Epithelial cell of proximal tubule (primary cell): ENCODE measurements around the gene EEF1AKMT4. TPM values are rescaled to one million over a fixed set of nuclear protein-coding genes. Genes with fewer than 3 reads are reported as not detected.

Experiments used
- DNase-seq: peaks from one replicate; pipeline ENCODE4 v3.0.0-alpha.2; 2011; ENCODE audit warnings: low read depth
- H3K4me3 ChIP-seq: 2 replicates; pipeline ENCODE4 v1.5.1; 2011; ENCODE audit warnings: low read depth, mild to moderate bottlenecking, low read length
- total RNA-seq: library from RNA; depleted of rRNA; stranded (reverse); fragments of >200 nt; gene quantifications from 2 replicates; pipeline ENCODE4 v1.2.3, GENCODE V29; 2015
- TF ChIP-seq, protein P1 (sequence below): conservative IDR thresholded peaks from 2 replicates; pipeline ENCODE4 v1.5.1; 2012; ENCODE audit warnings: low read depth, mild to moderate bottlenecking, low read length

EEF1AKMT4 gene
- total RNA-seq, 1 donor from 2014 or later: 6.2 TPM

DNA sequence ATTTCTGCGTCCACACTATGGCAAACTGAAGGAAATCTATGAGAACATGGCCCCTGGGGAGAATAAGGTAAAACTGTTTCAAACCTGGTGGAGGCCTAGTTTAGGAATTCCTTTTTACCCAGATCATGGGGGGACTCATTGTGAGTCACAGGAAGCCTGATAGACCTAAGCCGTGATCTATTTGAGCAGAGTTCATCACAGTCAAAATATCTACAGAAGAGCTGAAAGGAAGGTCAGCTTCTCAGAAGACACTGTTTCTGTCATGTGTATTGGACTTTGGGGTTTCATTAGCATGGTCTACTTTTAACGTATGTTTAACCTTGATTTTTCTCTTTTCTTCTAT, 50.9 kb downstream of the EEF1AKMT4 start:
- TF ChIP-seq, protein P1, sequence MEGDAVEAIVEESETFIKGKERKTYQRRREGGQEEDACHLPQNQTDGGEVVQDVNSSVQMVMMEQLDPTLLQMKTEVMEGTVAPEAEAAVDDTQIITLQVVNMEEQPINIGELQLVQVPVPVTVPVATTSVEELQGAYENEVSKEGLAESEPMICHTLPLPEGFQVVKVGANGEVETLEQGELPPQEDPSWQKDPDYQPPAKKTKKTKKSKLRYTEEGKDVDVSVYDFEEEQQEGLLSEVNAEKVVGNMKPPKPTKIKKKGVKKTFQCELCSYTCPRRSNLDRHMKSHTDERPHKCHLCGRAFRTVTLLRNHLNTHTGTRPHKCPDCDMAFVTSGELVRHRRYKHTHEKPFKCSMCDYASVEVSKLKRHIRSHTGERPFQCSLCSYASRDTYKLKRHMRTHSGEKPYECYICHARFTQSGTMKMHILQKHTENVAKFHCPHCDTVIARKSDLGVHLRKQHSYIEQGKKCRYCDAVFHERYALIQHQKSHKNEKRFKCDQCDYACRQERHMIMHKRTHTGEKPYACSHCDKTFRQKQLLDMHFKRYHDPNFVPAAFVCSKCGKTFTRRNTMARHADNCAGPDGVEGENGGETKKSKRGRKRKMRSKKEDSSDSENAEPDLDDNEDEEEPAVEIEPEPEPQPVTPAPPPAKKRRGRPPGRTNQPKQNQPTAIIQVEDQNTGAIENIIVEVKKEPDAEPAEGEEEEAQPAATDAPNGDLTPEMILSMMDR: no peak
- no peak for DNase-seq
- H3K4me3 ChIP-seq: peak overlapping the region; percentile 98

DNA sequence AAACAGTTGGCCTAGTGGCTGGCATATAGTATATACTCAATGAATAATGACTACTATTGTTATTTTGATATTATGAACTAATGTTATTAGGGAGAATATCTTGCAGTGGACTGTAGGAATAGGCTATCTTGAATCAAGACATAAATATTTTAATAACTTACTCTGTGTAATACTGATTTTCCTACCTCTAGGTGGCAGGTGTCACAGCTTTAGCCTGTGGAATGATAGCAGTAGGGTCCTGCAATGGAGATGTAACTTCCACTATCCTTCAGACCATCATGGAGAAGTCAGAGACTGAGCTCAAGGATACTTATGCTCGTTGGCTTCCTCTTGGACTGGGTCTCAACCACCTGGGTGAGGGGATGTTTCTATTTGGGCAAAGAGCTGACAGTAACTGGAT, 56.1 kb downstream of the EEF1AKMT4 start:
- H3K4me3 ChIP-seq: no peak overlapping the region
- DNase-seq: no peak
- TF ChIP-seq, protein P1: peak; percentile 47

DNA sequence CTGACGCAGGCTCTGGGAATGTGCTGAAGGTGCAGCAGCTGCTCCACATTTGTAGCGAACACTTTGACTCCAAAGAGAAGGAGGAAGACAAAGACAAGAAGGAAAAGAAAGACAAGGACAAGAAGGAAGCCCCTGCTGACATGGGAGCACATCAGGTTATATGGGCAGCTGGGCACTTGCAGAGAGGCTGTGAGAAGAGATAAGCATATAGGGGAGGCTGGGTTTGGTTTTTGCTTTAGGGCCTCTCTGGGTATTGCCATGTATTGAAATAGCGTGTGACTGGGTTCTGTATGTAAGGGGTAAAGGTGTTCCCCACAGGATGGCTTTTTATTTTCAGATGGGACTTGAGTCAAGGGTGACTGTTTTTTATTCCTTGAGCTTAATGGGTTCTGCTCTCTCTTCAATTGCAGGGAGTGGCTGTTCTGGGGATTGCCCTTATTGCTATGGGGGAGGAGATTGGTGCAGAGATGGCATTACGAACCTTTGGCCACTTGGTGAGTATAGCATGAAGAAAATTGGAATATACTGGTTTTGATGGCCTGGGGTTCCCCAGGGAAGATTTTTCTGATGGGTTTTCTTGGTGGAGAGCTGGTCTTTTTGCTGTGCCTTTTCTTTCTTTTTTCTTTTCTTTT, 57.0 kb downstream of the EEF1AKMT4 start:
- DNase-seq: no peak
- H3K4me3 ChIP-seq: no peak overlapping the region
- TF ChIP-seq, protein P1: no peak

DNA sequence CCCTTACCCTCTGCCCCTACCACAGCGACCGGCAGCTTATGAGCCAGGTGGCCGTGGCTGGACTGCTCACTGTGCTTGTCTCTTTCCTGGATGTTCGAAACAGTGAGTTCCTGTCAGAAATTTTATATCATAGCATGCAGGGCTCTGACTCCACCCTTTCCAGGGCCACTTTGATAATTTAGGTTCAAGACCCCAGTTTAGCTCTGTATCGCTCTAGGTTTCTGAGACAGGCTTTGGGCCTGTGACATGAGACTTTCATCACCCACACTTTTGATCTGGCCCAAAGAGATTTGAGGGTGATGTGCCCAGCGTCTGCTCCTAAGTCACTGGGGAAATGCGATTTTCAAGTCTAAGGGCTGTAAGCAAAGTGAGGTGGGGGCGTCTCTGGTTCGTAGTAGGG, 58.4 kb downstream of the EEF1AKMT4 start:
- TF ChIP-seq, protein P1: no peak
- H3K4me3 ChIP-seq: no peak overlapping the region
- DNase-seq: no peak

Other genes starting within 250 kb of the EEF1AKMT4 start
- 7.3 and 15.2 TPM in 2 replicates for gene ABCC5, start 231.8 kb upstream of the EEF1AKMT4 start, total RNA-seq
- not detected in 2 replicates for gene HTR3D, start 217.9 kb upstream of the EEF1AKMT4 start, total RNA-seq
- not detected in 2 replicates for gene HTR3C, start 196.6 kb upstream of the EEF1AKMT4 start, total RNA-seq
- not detected in 2 replicates for gene HTR3E, start 152.6 kb upstream of the EEF1AKMT4 start, total RNA-seq
- 26.3 and 39.2 TPM in 2 replicates for gene EIF2B5, start 114.3 kb upstream of the EEF1AKMT4 start, total RNA-seq
- gene DVL3, start 94.3 kb upstream of the EEF1AKMT4 start, total RNA-seq: 33.5 and 38.2 TPM in 2 replicates
- gene AP2M1, start 74.8 kb upstream of the EEF1AKMT4 start, total RNA-seq: 274 and 363 TPM in 2 replicates
- gene ABCF3, start 63.5 kb upstream of the EEF1AKMT4 start, total RNA-seq: 35.1 and 51.1 TPM in 2 replicates
- gene VWA5B2, start 20.1 kb upstream of the EEF1AKMT4 start, total RNA-seq: not detected in 2 replicates
- gene ALG3, start 710 bp upstream of the EEF1AKMT4 start, total RNA-seq: 59.7 and 78.1 TPM in 2 replicates
- 0.22 and 0.35 TPM in 2 replicates for gene CAMK2N2, start 11.9 kb downstream of the EEF1AKMT4 start, total RNA-seq
- not detected in 2 replicates for gene ECE2, start 26.4 kb downstream of the EEF1AKMT4 start, total RNA-seq
- gene PSMD2, start 49.6 kb downstream of the EEF1AKMT4 start, total RNA-seq: 506 and 1,067 TPM in 2 replicates
- gene EIF4G1, start 64.9 kb downstream of the EEF1AKMT4 start, total RNA-seq: 313 and 519 TPM in 2 replicates
- gene FAM131A, start 87.9 kb downstream of the EEF1AKMT4 start, total RNA-seq: 21.3 and 22.7 TPM in 2 replicates
- gene CLCN2, start 111.9 kb downstream of the EEF1AKMT4 start, total RNA-seq: 4.2 and 5.2 TPM in 2 replicates
- 123 and 182 TPM in 2 replicates for gene POLR2H, start 112.0 kb downstream of the EEF1AKMT4 start, total RNA-seq
- not detected in 2 replicates for gene THPO, start 128.5 kb downstream of the EEF1AKMT4 start, total RNA-seq
- not detected in 2 replicates for gene CHRD, start 130.4 kb downstream of the EEF1AKMT4 start, total RNA-seq